Suprapubic skin (tissue), 4 donors: ENCODE data around the gene WDR44.

Experiments used
- CTCF ChIP-seq, 2 donors: fragments of 200-600 bp in 1 of 2; fragments of 450-650 bp in 1 of 2; sonication (generic) in 1 of 2; IDR thresholded peaks; one replicate each; pipeline ENCODE4 v1.5.1; 2016 to 2019; ENCODE audit warnings: antibody characterized with exemption in 2 of 2, mild to moderate bottlenecking in 1 of 2, moderate library complexity in 1 of 2
- EP300 ChIP-seq: sonication (generic); formaldehyde crosslinking; IDR thresholded peaks from one replicate; pipeline ENCODE4 v1.6.1; 2017; ENCODE audit warnings: antibody characterized with exemption
- POLR2A ChIP-seq, 2 donors: fragments of 450-650 bp; IDR thresholded peaks; one replicate each; pipeline ENCODE4 v1.6.1; 2017; ENCODE audit warnings: antibody characterized with exemption in 2 of 2, mild to moderate bottlenecking in 2 of 2, moderate library complexity in 2 of 2
- POLR2AphosphoS5 ChIP-seq, 3 donors: sonication (generic); formaldehyde crosslinking; IDR thresholded peaks; one replicate each; pipeline ENCODE4 v1.6.1; 2017; ENCODE audit warnings: antibody characterized with exemption in 3 of 3

DNA sequence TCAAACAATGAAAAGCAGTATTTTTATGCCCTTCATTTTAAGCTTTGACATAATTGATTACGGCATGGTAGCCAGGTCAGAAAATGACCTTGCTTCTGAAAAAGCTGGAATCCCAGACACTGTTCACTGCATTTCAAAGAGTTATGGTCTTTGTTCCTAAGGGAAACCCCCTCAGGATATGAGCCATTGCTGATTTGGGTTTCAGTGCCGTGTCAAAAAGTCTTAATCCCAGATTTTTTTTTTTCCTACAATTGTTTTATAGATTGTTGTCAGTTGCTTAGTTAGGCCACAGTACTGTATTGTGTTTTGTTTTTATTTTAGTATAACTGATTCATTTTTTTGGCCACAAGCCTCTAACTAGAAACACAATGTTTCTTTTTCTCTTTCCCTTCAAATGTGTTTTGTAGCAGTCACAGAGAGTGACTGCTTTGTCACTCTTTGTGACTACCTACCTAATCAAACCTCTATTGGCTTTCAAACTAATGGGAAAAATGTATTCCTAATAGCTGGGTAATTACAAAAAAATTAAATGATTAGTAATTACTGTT, 10.3 kb downstream of the WDR44 start:
- no peak for TF ChIP-seq CTCF (IDR thresholded peaks at IDR 0.05)
- TF ChIP-seq POLR2AphosphoS5 (IDR thresholded peaks at IDR 0.05) = no peak
- TF ChIP-seq POLR2A (IDR thresholded peaks at IDR 0.05) = no peak
- TF ChIP-seq EP300 = no peak
